Esophagus squamous epithelium (tissue), 5 donors: ENCODE results near the gene FAM227B. TPM values are rescaled to one million over a fixed set of nuclear protein-coding genes. Genes with fewer than 3 reads are reported as not detected.
"Not testable (repeated sequence)": the region's sequence is repeated elsewhere in the genome, so short reads cannot be mapped to it uniquely, and the experiment has no call there.

ENCODE experiments used
- DNase-seq: peaks from one replicate; lab custom pipeline; 2025; lab: John Stamatoyannopoulos, UW
- H3K27ac ChIP-seq, 4 donors: fragments of 200-600 bp; sonication (generic); one replicate each; pipeline ENCODE4 v1.5.1; 2016 to 2019; ENCODE audit warnings: mild to moderate bottlenecking in 1 of 4
- H3K27me3 ChIP-seq, 4 donors: fragments of 200-600 bp; sonication (generic); 1 replicate in 3 of 4; 2 replicates in 1 of 4; pipeline versions ENCODE4 v1.5.1 to v1.6.0; 2017 to 2021; ENCODE audit warnings: antibody characterized with exemption in 1 of 4
- H3K36me3 ChIP-seq, 3 donors: fragments of 200-600 bp; sonication (generic); one replicate each; pipeline ENCODE4 v1.5.1; 2016 to 2019
- H3K4me1 ChIP-seq, 3 donors: fragments of 200-600 bp; sonication (generic); one replicate each; pipeline ENCODE4 v1.5.1; 2017 to 2019
- H3K4me3 ChIP-seq, 4 donors: fragments of 200-600 bp; sonication (generic); 1 replicate in 3 of 4; 2 replicates in 1 of 4; pipeline ENCODE4 v1.5.1; 2016 to 2019; ENCODE audit warnings: mild to moderate bottlenecking in 2 of 4, moderate library complexity in 1 of 4
- H3K9me3 ChIP-seq, 3 donors: fragments of 200-600 bp; sonication (generic); one replicate each; pipeline ENCODE4 v1.5.1; 2016 to 2019
- POLR2A ChIP-seq, 4 donors: fragments of 450-650 bp; IDR thresholded peaks; one replicate each; pipeline ENCODE4 v1.6.1; 2017; ENCODE audit warnings: antibody characterized with exemption in 4 of 4, mild to moderate bottlenecking in 4 of 4, moderate library complexity in 3 of 4
- WGBS, 2 donors: methylation state at CpG; one replicate each; pipeline ENCODE4 v1.1.5; 2018; 5-methylcytosine and 5-hydroxymethylcytosine counted together
- intact Hi-C: fragments of 100-400 bp; cut with DNase I; formaldehyde crosslinking; loops from one replicate; pipeline ENCODE4 v1.15.0; 2022
- total RNA-seq, 4 donors: library from RNA; depleted of rRNA; stranded (reverse); fragments of >200 nt; gene quantifications; one replicate each; pipeline ENCODE4 v1.1.0, GENCODE V29; 2016
- TF ChIP-seq, protein P1 (sequence below), 6 experiments: fragments of 450-650 bp in 4 of 6; fragments of 200-600 bp in 2 of 6; sonication (generic) in 2 of 6; IDR thresholded peaks; one replicate each; pipeline ENCODE4 v1.5.1; 2016 to 2019; ENCODE audit warnings: antibody characterized with exemption in 6 of 6, mild to moderate bottlenecking in 4 of 6, moderate library complexity in 4 of 6
- donor health status: DM: yes; HTN: yes; CAD: no.

FAM227B gene
- total RNA-seq, 4 donors from 2014 or later = 0.80 to 4.4 (median 1.6) TPM

DNA sequence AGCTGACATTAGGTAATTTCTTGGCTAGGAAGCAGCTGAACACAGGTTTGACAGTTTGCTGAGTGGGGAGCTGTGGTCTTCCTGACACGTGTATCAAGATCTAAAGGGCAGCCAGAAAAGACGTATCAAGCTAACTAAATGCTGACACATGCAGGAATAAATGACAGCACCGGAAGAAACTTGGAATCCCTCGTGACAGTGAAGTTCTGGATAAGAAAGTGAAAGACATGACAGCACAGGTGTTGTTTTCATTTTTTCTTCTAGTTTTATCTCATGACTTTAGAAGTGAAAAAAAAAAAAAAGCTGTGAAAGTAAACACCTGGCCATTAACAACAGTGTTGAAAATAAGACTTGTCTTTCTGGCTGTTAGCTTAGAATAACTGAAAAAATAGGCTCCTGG lies 148.9 kb downstream of the FAM227B start:
- Histone ChIP-seq H3K9me3 (no peaks in the 10 kb centered on the region), H3K4me3 (no peak overlapping the region), H3K27me3 (no peaks in the 10 kb centered on the region), H3K4me1 (no peaks in the 10 kb centered on the region), H3K27ac (no peak overlapping the region), H3K36me3 (no peaks in the 10 kb centered on the region)
- TF ChIP-seq POLR2A (IDR thresholded peaks at IDR 0.05) = no peak
- TF ChIP-seq, protein P1, sequence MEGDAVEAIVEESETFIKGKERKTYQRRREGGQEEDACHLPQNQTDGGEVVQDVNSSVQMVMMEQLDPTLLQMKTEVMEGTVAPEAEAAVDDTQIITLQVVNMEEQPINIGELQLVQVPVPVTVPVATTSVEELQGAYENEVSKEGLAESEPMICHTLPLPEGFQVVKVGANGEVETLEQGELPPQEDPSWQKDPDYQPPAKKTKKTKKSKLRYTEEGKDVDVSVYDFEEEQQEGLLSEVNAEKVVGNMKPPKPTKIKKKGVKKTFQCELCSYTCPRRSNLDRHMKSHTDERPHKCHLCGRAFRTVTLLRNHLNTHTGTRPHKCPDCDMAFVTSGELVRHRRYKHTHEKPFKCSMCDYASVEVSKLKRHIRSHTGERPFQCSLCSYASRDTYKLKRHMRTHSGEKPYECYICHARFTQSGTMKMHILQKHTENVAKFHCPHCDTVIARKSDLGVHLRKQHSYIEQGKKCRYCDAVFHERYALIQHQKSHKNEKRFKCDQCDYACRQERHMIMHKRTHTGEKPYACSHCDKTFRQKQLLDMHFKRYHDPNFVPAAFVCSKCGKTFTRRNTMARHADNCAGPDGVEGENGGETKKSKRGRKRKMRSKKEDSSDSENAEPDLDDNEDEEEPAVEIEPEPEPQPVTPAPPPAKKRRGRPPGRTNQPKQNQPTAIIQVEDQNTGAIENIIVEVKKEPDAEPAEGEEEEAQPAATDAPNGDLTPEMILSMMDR (IDR thresholded peaks at IDR 0.05) = no peak
- 21 to 24% methylated on average over 4 of the region's 4 CpGs for WGBS, 2 donors
- no peak for DNase-seq
- intact Hi-C loops = no loop called here

DNA sequence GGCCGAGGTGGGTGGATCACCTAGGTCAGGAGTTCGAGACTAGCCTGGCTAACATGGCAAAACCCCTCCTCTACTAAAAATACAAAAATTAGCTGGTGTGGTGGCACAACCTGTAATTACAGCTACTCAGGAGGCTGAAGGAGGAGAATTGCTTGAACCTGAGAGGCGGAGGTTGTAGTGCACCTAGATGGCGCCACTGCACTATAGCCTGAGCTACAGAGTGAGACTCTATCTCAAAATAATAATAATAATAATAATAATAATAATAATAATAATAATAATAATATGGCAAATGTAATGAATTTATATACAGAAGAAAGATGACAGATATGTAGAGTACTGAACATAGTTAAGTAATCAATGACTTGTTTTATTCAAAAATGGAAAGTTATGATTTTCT lies 149.4 kb downstream of the FAM227B start:
- TF ChIP-seq, protein P1 (IDR thresholded peaks at IDR 0.05) = peak in 1 of 6 experiments; percentile 16
- H3K27me3 ChIP-seq, H3K4me1 ChIP-seq, intact Hi-C loops, H3K9me3 ChIP-seq, H3K36me3 ChIP-seq, DNase-seq, H3K4me3 ChIP-seq, H3K27ac ChIP-seq: not testable (repeated sequence)
- WGBS, 2 donors = 61 to 70% methylated on average over 4 of the region's 4 CpGs

DNA sequence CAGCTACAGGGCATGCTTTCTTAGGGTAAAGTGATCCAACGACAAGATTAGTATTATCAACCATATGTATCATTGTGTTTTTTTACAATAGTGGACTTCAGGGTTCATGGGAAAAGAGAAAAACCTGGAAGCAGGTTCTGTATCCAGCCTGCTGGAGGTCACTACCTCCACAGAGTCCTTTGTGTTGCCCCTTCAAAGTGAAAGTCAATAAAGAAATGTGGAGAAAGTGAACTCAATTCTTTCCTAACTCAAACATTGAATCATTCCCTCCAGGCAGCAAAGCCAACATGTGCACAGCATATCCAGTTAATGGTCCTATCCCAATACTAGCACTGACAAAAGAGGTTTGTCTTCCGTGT lies 152.2 kb downstream of the FAM227B start:
- intact Hi-C loops = no loop called here
- DNase-seq = no peak
- Histone ChIP-seq H3K27me3 (no peaks in the 10 kb centered on the region), H3K9me3 (no peaks in the 10 kb centered on the region), H3K36me3 (no peaks in the 10 kb centered on the region), H3K4me3 (no peak overlapping the region), H3K27ac (no peak overlapping the region), H3K4me1 (no peaks in the 10 kb centered on the region)
- TF ChIP-seq POLR2A (IDR thresholded peaks at IDR 0.05) = no peak
- TF ChIP-seq, protein P1 (IDR thresholded peaks at IDR 0.05) = no peak
- WGBS, 2 donors = 31 to 45% methylated on average over 2 of the region's 2 CpGs

DNA sequence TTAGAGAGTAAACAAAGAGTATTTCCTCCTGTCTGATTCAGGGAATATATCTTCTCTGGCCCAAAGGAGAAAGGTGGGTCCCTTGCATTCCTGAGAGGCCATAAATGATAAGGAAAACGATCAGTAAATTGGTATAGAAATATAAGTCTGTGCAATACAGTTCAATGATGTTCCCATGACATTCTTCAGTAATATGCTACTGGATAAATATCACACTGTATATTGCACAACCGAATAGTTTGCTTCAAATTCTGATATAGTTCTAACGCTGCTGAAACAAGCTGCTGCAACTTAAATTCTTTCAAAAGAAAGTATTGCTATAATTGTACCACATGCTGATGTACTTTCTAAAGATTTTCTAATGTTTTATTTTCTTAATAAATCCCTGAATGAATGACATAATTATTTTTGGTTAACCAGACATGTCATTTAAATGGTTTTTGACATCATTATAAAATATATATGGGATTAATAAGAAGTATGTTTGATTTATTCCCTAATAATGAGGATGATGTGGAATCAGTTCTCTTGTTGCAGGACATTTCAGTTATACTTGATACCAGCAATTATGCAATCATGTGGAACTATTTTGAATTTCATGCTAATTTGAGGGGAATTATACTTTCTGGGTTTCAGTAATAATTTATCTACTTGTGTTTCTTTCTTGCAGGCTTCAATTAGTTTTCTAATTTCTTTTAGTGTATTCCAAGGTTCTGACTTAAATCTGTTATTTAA lies 152.7 kb downstream of the FAM227B start:
- 63 to 73% methylated on average over 3 of the region's 3 CpGs for WGBS, 2 donors

DNA sequence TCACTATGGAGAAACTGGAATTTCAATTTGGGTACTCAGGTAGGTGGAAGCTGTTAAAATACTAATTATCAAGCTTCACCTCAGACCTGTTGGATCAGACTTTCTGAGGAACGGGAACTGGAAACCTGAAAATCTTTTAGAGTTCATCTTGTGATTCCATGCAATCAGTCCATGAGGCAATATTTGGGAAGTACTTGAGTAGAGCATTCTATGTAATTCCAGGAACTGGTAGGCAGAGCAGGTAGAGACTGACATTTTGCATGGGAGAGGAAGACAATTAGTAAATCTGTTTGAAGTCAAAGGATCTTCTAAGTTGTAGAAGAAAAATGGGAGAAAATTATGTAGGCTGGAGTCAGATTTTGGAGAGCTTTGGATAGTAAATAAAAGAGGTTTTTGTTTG lies 154.5 kb downstream of the FAM227B start:
- no peak for DNase-seq
- Histone ChIP-seq H3K4me1 (peaks cover 0 to 17% (median 0%) of the 10 kb centered on the region in 3 donors), H3K27ac (peak overlapping the region in 1 of 4 donors; percentile 45), H3K36me3 (no peaks in the 10 kb centered on the region), H3K9me3 (no peaks in the 10 kb centered on the region), H3K4me3 (no peak overlapping the region), H3K27me3 (no peaks in the 10 kb centered on the region)
- WGBS, 2 donors = 88% methylated on average over 1 of the region's 1 CpG
- intact Hi-C loops = no loop called here
- no peak for TF ChIP-seq POLR2A (IDR thresholded peaks at IDR 0.05)
- TF ChIP-seq, protein P1 (IDR thresholded peaks at IDR 0.05) = no peak

More for the DNA sequence above, 152.7 kb downstream of the FAM227B start:
- no peak for DNase-seq
- Histone ChIP-seq H3K4me1 (peaks cover 0 to 4% (median 0%) of the 10 kb centered on the region in 3 donors), H3K27ac (no peak overlapping the region), H3K9me3 (no peaks in the 10 kb centered on the region), H3K36me3 (no peaks in the 10 kb centered on the region), H3K27me3 (no peaks in the 10 kb centered on the region), H3K4me3 (no peak overlapping the region)
- no peak for TF ChIP-seq POLR2A (IDR thresholded peaks at IDR 0.05)
- TF ChIP-seq, protein P1 (IDR thresholded peaks at IDR 0.05) = no peak
- intact Hi-C loops = no loop called here
